ENCODE results near the gene TICRR.

DNA sequence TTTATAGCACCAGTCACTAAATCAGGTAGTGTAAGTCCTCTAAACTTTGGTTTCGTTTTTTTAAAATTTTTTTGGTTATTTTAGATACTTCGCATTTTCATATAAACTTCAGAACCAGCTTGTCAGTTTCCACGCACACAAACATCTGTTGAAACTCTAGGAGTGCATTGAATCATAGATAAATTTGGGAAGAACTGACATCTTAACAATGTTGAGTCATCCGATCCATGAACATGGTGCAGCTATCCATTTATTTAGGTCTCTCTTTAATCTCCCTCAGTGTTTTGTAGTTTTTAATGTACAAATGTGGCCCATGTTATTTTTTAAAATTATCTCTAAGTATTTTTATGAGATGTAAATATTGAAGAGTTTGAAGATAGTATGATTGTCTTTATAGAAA is 17.7 kb downstream of the TICRR start:
- TF ChIP-seq RCOR1 (IDR thresholded peaks at IDR 0.05; ENCODE audit: insufficient replicate concordance, low read length), result no peak
- TF ChIP-seq, protein P1, sequence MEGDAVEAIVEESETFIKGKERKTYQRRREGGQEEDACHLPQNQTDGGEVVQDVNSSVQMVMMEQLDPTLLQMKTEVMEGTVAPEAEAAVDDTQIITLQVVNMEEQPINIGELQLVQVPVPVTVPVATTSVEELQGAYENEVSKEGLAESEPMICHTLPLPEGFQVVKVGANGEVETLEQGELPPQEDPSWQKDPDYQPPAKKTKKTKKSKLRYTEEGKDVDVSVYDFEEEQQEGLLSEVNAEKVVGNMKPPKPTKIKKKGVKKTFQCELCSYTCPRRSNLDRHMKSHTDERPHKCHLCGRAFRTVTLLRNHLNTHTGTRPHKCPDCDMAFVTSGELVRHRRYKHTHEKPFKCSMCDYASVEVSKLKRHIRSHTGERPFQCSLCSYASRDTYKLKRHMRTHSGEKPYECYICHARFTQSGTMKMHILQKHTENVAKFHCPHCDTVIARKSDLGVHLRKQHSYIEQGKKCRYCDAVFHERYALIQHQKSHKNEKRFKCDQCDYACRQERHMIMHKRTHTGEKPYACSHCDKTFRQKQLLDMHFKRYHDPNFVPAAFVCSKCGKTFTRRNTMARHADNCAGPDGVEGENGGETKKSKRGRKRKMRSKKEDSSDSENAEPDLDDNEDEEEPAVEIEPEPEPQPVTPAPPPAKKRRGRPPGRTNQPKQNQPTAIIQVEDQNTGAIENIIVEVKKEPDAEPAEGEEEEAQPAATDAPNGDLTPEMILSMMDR (conservative IDR thresholded peaks at IDR 0.05; ENCODE audit: low read depth, low read length), result no peak
- TF ChIP-seq BHLHE40 (IDR thresholded peaks at IDR 0.05; ENCODE audit: low read depth, low read length), result no peak
- TF ChIP-seq, protein P2, sequence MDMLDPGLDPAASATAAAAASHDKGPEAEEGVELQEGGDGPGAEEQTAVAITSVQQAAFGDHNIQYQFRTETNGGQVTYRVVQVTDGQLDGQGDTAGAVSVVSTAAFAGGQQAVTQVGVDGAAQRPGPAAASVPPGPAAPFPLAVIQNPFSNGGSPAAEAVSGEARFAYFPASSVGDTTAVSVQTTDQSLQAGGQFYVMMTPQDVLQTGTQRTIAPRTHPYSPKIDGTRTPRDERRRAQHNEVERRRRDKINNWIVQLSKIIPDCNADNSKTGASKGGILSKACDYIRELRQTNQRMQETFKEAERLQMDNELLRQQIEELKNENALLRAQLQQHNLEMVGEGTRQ (IDR thresholded peaks at IDR 0.05; ENCODE audit: low read depth, low read length), result no peak
- TF ChIP-seq MXI1 (IDR thresholded peaks at IDR 0.05; ENCODE audit: borderline replicate concordance, low read depth, low read length), result no peak
- TF ChIP-seq POLR2A (IDR thresholded peaks at IDR 0.05; ENCODE audit: low read depth, low read length), result no peak
- TF ChIP-seq CHD1 (IDR thresholded peaks at IDR 0.05; ENCODE audit: low read depth, low read length), result no peak
- TF ChIP-seq FOS (IDR thresholded peaks at IDR 0.05; ENCODE audit: low read depth, low read length), result no peak
- TF ChIP-seq MAFK (IDR thresholded peaks at IDR 0.05; ENCODE audit: low read depth, low read length), result no peak
- TF ChIP-seq, protein P3, sequence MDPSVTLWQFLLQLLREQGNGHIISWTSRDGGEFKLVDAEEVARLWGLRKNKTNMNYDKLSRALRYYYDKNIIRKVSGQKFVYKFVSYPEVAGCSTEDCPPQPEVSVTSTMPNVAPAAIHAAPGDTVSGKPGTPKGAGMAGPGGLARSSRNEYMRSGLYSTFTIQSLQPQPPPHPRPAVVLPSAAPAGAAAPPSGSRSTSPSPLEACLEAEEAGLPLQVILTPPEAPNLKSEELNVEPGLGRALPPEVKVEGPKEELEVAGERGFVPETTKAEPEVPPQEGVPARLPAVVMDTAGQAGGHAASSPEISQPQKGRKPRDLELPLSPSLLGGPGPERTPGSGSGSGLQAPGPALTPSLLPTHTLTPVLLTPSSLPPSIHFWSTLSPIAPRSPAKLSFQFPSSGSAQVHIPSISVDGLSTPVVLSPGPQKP (IDR thresholded peaks at IDR 0.05; ENCODE audit: borderline replicate concordance, low read depth, low read length), result no peak
